ENCODE data around the gene THRA. TPM values are rescaled to one million over a fixed set of nuclear protein-coding genes. Genes with fewer than 3 reads are reported as not detected.

Gene THRA
- total and polyA plus RNA-seq, 9 of the 15 experiments (the other 6 are each of a cell fraction or from before 2014, with no cell fraction given): 0.34 to 23.4 (median 12.7) TPM

GRCh38 chr17:40113110-40113906 is 50.5 kb downstream of the THRA start (continued):
- TF ChIP-seq CGGBP1 (CRISPR knock-in tag; IDR thresholded peaks at IDR 0.05) (no peak), RUNX1 (IDR thresholded peaks at IDR 0.05; ENCODE audit: low read depth) (no peak), FOS (IDR thresholded peaks at IDR 0.05; ENCODE audit: extremely low read depth, insufficient read length) (no peak), KAT7 (CRISPR knock-in tag; IDR thresholded peaks at IDR 0.05; ENCODE audit: borderline replicate concordance) (no peak), NCOR1 (IDR thresholded peaks at IDR 0.05) (peak; percentile 29; the same call in 1 of the 2 replicates), ZNF140 (CRISPR knock-in tag; IDR thresholded peaks at IDR 0.05) (no peak), JUND (IDR thresholded peaks at IDR 0.05; ENCODE audit: borderline replicate concordance, low read depth, low read length) (no peak; the same call in 1 of the 2 replicates), JUND (tag; IDR thresholded peaks at IDR 0.05; ENCODE audit: borderline replicate concordance, low read depth, low read length) (peak; percentile 47; the same call in 1 of the 3 replicates), REST (IDR thresholded peaks at IDR 0.05; ENCODE audit: borderline replicate concordance) (peak; percentile 92), REST (CRISPR knock-in tag; IDR thresholded peaks at IDR 0.05; ENCODE audit: low read depth) (no peak), POLR2B (IDR thresholded peaks at IDR 0.05; ENCODE audit: low read depth, partially characterized antibody) (no peak), PRPF4 (IDR thresholded peaks at IDR 0.05; ENCODE audit: insufficient read depth, low read depth, low read length, poor library complexity, severe bottlenecking) (no peak), ZNF75A (CRISPR knock-in tag; IDR thresholded peaks at IDR 0.05) (no peak), ZNF77 (CRISPR knock-in tag; IDR thresholded peaks at IDR 0.05) (no peak)
- TF ChIP-seq, protein P1, sequence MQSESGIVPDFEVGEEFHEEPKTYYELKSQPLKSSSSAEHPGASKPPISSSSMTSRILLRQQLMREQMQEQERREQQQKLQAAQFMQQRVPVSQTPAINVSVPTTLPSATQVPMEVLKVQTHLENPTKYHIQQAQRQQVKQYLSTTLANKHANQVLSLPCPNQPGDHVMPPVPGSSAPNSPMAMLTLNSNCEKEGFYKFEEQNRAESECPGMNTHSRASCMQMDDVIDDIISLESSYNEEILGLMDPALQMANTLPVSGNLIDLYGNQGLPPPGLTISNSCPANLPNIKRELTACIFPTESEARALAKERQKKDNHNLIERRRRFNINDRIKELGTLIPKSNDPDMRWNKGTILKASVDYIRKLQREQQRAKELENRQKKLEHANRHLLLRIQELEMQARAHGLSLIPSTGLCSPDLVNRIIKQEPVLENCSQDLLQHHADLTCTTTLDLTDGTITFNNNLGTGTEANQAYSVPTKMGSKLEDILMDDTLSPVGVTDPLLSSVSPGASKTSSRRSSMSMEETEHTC (IDR thresholded peaks at IDR 0.05): peak; percentile 67; the same call in 1 of the 2 replicates
- TF ChIP-seq, protein P2, sequence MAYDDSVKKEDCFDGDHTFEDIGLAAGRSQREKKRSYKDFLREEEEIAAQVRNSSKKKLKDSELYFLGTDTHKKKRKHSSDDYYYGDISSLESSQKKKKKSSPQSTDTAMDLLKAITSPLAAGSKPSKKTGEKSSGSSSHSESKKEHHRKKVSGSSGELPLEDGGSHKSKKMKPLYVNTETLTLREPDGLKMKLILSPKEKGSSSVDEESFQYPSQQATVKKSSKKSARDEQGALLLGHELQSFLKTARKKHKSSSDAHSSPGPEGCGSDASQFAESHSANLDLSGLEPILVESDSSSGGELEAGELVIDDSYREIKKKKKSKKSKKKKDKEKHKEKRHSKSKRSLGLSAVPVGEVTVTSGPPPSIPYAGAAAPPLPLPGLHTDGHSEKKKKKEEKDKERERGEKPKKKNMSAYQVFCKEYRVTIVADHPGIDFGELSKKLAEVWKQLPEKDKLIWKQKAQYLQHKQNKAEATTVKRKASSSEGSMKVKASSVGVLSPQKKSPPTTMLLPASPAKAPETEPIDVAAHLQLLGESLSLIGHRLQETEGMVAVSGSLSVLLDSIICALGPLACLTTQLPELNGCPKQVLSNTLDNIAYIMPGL (CRISPR knock-in tag; IDR thresholded peaks at IDR 0.05): no peak

Measured in K562 (cell line).